Gastrocnemius medialis (tissue), 4 donors: ENCODE data around the gene HSPA4. TPM values are rescaled to one million over a fixed set of nuclear protein-coding genes. Genes with fewer than 3 reads are reported as not detected.

Experiments
- ATAC-seq, 2 donors: fragments of 150-250 bp; one replicate each; pipeline ENCODE4 v1.9.1; 2016
- DNase-seq, 2 donors: peaks; one replicate each; pipeline ENCODE4 v3.0.0-alpha.2; 2019
- H3K27ac ChIP-seq, 4 donors: fragments of 200-600 bp; sonication (generic); 1 replicate in 1 of 4; 2 replicates in 3 of 4; pipeline ENCODE4 v1.5.1; 2016 to 2018; ENCODE audit warnings: mild to moderate bottlenecking in 2 of 4, moderate library complexity in 1 of 4
- H3K27me3 ChIP-seq, 3 donors: fragments of 200-600 bp; sonication (generic) in 2 of 3; 1 replicate in 1 of 3; 2 replicates in 2 of 3; pipeline versions ENCODE4 v1.5.1 to v1.6.0; 2016 to 2019; ENCODE audit warnings: mild to moderate bottlenecking in 1 of 3, moderate library complexity in 1 of 3
- H3K36me3 ChIP-seq, 2 donors: fragments of 200-600 bp; sonication (generic) in 1 of 2; one replicate each; pipeline ENCODE4 v1.5.1; 2017 to 2018
- H3K4me1 ChIP-seq, 2 donors: fragments of 200-600 bp; sonication (generic) in 1 of 2; one replicate each; pipeline ENCODE4 v1.5.1; 2016 to 2017; ENCODE audit warnings: mild to moderate bottlenecking in 2 of 2
- H3K4me3 ChIP-seq, 4 donors: fragments of 200-600 bp; sonication (generic) in 3 of 4; 1 replicate in 1 of 4; 2 replicates in 3 of 4; pipeline ENCODE4 v1.5.1; 2016 to 2019; ENCODE audit warnings: mild to moderate bottlenecking in 2 of 4
- H3K9me3 ChIP-seq, 3 donors: fragments of 200-600 bp; sonication (generic) in 2 of 3; 1 replicate in 1 of 3; 2 replicates in 2 of 3; pipeline ENCODE4 v1.5.1; 2016 to 2019
- CTCF ChIP-seq, 5 experiments: fragments of 450-650 bp in 3 of 5; fragments of 200-600 bp in 2 of 5; sonication (generic) in 2 of 5; IDR thresholded peaks in 4 of 5; conservative IDR thresholded peaks in 1 of 5; 1 replicate in 4 of 5; 2 replicates in 1 of 5; pipeline ENCODE4 v1.5.1; 2016 to 2019; ENCODE audit warnings: antibody characterized with exemption in 5 of 5, mild to moderate bottlenecking in 3 of 5, moderate library complexity in 3 of 5
- POLR2A ChIP-seq, 2 donors: fragments of 450-650 bp; IDR thresholded peaks; one replicate each; pipeline ENCODE4 v1.6.1; 2017; ENCODE audit warnings: antibody characterized with exemption in 2 of 2, mild to moderate bottlenecking in 2 of 2, moderate library complexity in 2 of 2
- in situ Hi-C, 4 donors: fragments of 200-750 bp; cut with MboI; loops; one replicate each; pipeline versions ENCODE4 v1.15.0 to v1.8.0; 2017; ENCODE audit warnings: low sequenced_read_pairs in 4 of 4
- intact Hi-C: fragments of 100-400 bp; cut with DNase I; formaldehyde crosslinking; loops from one replicate; pipeline ENCODE4 v1.15.1; 2023; ENCODE audit warnings: low total_unique reads
- total RNA-seq, 4 donors: library from RNA; depleted of rRNA; stranded (reverse); fragments of >200 nt; gene quantifications; one replicate each; pipeline versions ENCODE4 v1.1.0 to v1.2.3, GENCODE V29; 2016

Gene HSPA4
- total RNA-seq, 4 donors from 2014 or later, result 62.6 to 96.4 (median 74.1) TPM

- intact Hi-C loops (no loop called here), in situ Hi-C loops (no loop called here)
- no peaks in the 10 kb centered on the region for H3K9me3 ChIP-seq
- H3K4me3 ChIP-seq, result no peak overlapping the region
- ATAC-seq, result no peak
- no peaks in the 10 kb centered on the region for H3K27me3 ChIP-seq
- peaks cover 35 to 51% of the 10 kb centered on the region in 2 donors for H3K4me1 ChIP-seq
- no peak for TF ChIP-seq CTCF (IDR thresholded peaks at IDR 0.05 in 4 of 5, conservative IDR thresholded peaks at IDR 0.05 in 1 of 5)
- TF ChIP-seq POLR2A (IDR thresholded peaks at IDR 0.05), result no peak
- DNase-seq, result no peak
- H3K36me3 ChIP-seq, result peaks cover 0 to 20% of the 10 kb centered on the region in 2 donors
- peak overlapping the region in 3 of 4 donors; percentile 6 to 30 (median 10) for H3K27ac ChIP-seq
These were observed 12.2 kb downstream of the HSPA4 start for GRCh38 chr5:133063965-133064364.

GRCh38 chr5:133065471-133065870 is 13.7 kb downstream of the HSPA4 start:
- Histone ChIP-seq H3K4me1 (peaks cover 35 to 51% of the 10 kb centered on the region in 2 donors), H3K27ac (peak overlapping the region; percentile 10 to 37 (median 14)), H3K4me3 (no peak overlapping the region), H3K36me3 (peaks cover 0 to 31% of the 10 kb centered on the region in 2 donors), H3K27me3 (no peaks in the 10 kb centered on the region), H3K9me3 (no peaks in the 10 kb centered on the region)
- no peak for DNase-seq
- TF ChIP-seq POLR2A (IDR thresholded peaks at IDR 0.05) (no peak), CTCF (IDR thresholded peaks at IDR 0.05 in 4 of 5, conservative IDR thresholded peaks at IDR 0.05 in 1 of 5) (no peak)
- in situ Hi-C loops, result no loop called here
- intact Hi-C loops, result no loop called here
- no peak for ATAC-seq

- no peak overlapping the region for H3K4me3 ChIP-seq
- H3K9me3 ChIP-seq, result no peaks in the 10 kb centered on the region
- DNase-seq, result no peak
- H3K27me3 ChIP-seq, result no peaks in the 10 kb centered on the region
- peaks cover 35 to 51% of the 10 kb centered on the region in 2 donors for H3K4me1 ChIP-seq
- TF ChIP-seq POLR2A (IDR thresholded peaks at IDR 0.05) (no peak), CTCF (IDR thresholded peaks at IDR 0.05 in 4 of 5, conservative IDR thresholded peaks at IDR 0.05 in 1 of 5) (no peak)
- peak in 1 of 2 donors; percentile 73 for ATAC-seq
- intact Hi-C loops (no loop called here), in situ Hi-C loops (no loop called here)
- peak overlapping the region; percentile 10 to 38 (median 25) for H3K27ac ChIP-seq
- H3K36me3 ChIP-seq, result peaks cover 0 to 37% of the 10 kb centered on the region in 2 donors
These were observed 14.2 kb downstream of the HSPA4 start for GRCh38 chr5:133066045-133066444.

- Histone ChIP-seq H3K4me1 (peaks cover 0 to 6% of the 10 kb centered on the region in 2 donors), H3K27me3 (no peaks in the 10 kb centered on the region), H3K36me3 (peaks cover 0 to 73% of the 10 kb centered on the region in 2 donors), H3K9me3 (no peaks in the 10 kb centered on the region), H3K4me3 (no peak overlapping the region), H3K27ac (no peak overlapping the region)
- intact Hi-C loops (no loop called here), in situ Hi-C loops (no loop called here)
- TF ChIP-seq CTCF (IDR thresholded peaks at IDR 0.05 in 4 of 5, conservative IDR thresholded peaks at IDR 0.05 in 1 of 5) (no peak), POLR2A (IDR thresholded peaks at IDR 0.05) (no peak)
- no peak for DNase-seq
- ATAC-seq, result no peak
These were observed 20.2 kb downstream of the HSPA4 start for GRCh38 chr5:133072021-133072420.
